Measurements from ENCODE around the gene CRYBB3. TPM values are rescaled to one million over a fixed set of nuclear protein-coding genes. Genes with fewer than 3 reads are reported as not detected.

The CRYBB3 gene
- total and polyA plus RNA-seq, 8 donors: 0.26 to 1.6 (median 0.35) TPM; not detected in 2

- Histone ChIP-seq H3K9me3 (no peaks in the 10 kb centered on the region), H3K36me3 (no peaks in the 10 kb centered on the region), H3K27ac (no peak overlapping the region), H3K27me3 (no peaks in the 10 kb centered on the region), H3K4me3 (no peak overlapping the region), H3K4me1 (no peaks in the 10 kb centered on the region)
- DNase-seq: no peak
- WGBS, 2 donors: 80 to 87% methylated on average over 1 of the region's 1 CpG
- FAIRE-seq: no peak
- intact Hi-C loops (cut with DNase I): no loop called here
- TF ChIP-seq CTCF (IDR thresholded peaks at IDR 0.05): no peak
- ATAC-seq: no peak
Observed at GRCh38 chr22:25205847-25206246, 6.2 kb downstream of the CRYBB3 start.

- Histone ChIP-seq H3K27me3 (no peaks in the 10 kb centered on the region), H3K27ac (no peak overlapping the region), H3K9me3 (no peaks in the 10 kb centered on the region), H3K4me3 (no peak overlapping the region), H3K36me3 (no peaks in the 10 kb centered on the region), H3K4me1 (no peaks in the 10 kb centered on the region)
- 93 to 95% methylated on average over 21 of the region's 21 CpGs for WGBS, 2 donors
- FAIRE-seq: no peak
- DNase-seq: no peak
- ATAC-seq: no peak
- TF ChIP-seq CTCF (IDR thresholded peaks at IDR 0.05): no peak
- intact Hi-C loops (cut with DNase I): no loop called here
Observed at GRCh38 chr22:25206998-25207397, 7.3 kb downstream of the CRYBB3 start.

- 40 to 78% methylated on average over 1 to 2 of the region's 2 CpGs for WGBS, 2 donors
Observed at GRCh38 chr22:25207553-25208157, 8.0 kb downstream of the CRYBB3 start.

GRCh38 chr22:25208328-25208727 lies 8.7 kb downstream of the CRYBB3 start:
- WGBS, 2 donors: 82 to 89% methylated on average over 2 of the region's 2 CpGs
- no peak for ATAC-seq

More at GRCh38 chr22:25207553-25208157, 8.0 kb downstream of the CRYBB3 start:
- ATAC-seq (no peak), DNase-seq (no peak), FAIRE-seq (no peak)
- Histone ChIP-seq H3K9me3 (no peaks in the 10 kb centered on the region), H3K27ac (no peak overlapping the region), H3K27me3 (no peaks in the 10 kb centered on the region), H3K4me1 (no peaks in the 10 kb centered on the region), H3K36me3 (no peaks in the 10 kb centered on the region), H3K4me3 (no peak overlapping the region)
- intact Hi-C loops (cut with DNase I): no loop called here
- no peak for TF ChIP-seq CTCF (IDR thresholded peaks at IDR 0.05)

More at GRCh38 chr22:25208328-25208727, 8.7 kb downstream of the CRYBB3 start:
- no peaks in the 10 kb centered on the region for H3K36me3 ChIP-seq
- no peak overlapping the region for H3K27ac ChIP-seq
- TF ChIP-seq CTCF (IDR thresholded peaks at IDR 0.05): no peak
- H3K4me3 ChIP-seq: no peak overlapping the region
- FAIRE-seq: no peak
- intact Hi-C loops (cut with DNase I): no loop called here
- no peaks in the 10 kb centered on the region for H3K4me1 ChIP-seq
- no peaks in the 10 kb centered on the region for H3K9me3 ChIP-seq
- no peaks in the 10 kb centered on the region for H3K27me3 ChIP-seq
- no peak for DNase-seq
